Ascending aorta (tissue), 2 donors: Measurements from ENCODE around the gene DHDDS. TPM values are rescaled to one million over a fixed set of nuclear protein-coding genes. Genes with fewer than 3 reads are reported as not detected.

Experiments used
- DNase-seq, 2 donors: peaks; one replicate each; pipeline ENCODE4 v3.0.0-alpha.2; 2019; ENCODE audit warnings: low spot score in 2 of 2
- H3K27ac ChIP-seq, 2 donors: fragments of 200-600 bp; sonication (generic); one replicate each; pipeline ENCODE4 v1.5.1; 2016 to 2017; ENCODE audit warnings: mild to moderate bottlenecking in 1 of 2
- H3K27me3 ChIP-seq: fragments of 200-600 bp; sonication (generic); one replicate; pipeline ENCODE4 v1.5.1; 2017
- H3K36me3 ChIP-seq, 2 donors: fragments of 200-600 bp; sonication (generic); one replicate each; pipeline ENCODE4 v1.5.1; 2016
- H3K4me1 ChIP-seq, 2 donors: fragments of 200-600 bp; sonication (generic); one replicate each; pipeline ENCODE4 v1.5.1; 2016 to 2017; ENCODE audit warnings: mild to moderate bottlenecking in 1 of 2
- H3K4me3 ChIP-seq, 2 donors: fragments of 200-600 bp; sonication (generic); one replicate each; pipeline ENCODE4 v1.5.1; 2016 to 2017; ENCODE audit warnings: mild to moderate bottlenecking in 1 of 2
- H3K9me3 ChIP-seq, 2 donors: fragments of 200-600 bp; sonication (generic); one replicate each; pipeline ENCODE4 v1.5.1; 2016
- CTCF ChIP-seq, 3 experiments: fragments of 200-600 bp in 2 of 3; fragments of 450-650 bp in 1 of 3; sonication (generic) in 2 of 3; IDR thresholded peaks; one replicate each; pipeline ENCODE4 v1.5.1; 2016 to 2019; ENCODE audit warnings: antibody characterized with exemption in 3 of 3, mild to moderate bottlenecking in 1 of 3, moderate library complexity in 1 of 3
- intact Hi-C: fragments of 100-400 bp; cut with DNase I; formaldehyde crosslinking; loops from one replicate; pipeline ENCODE4 v1.15.1; 2023
- total RNA-seq: library from RNA; depleted of rRNA; stranded (reverse); fragments of >200 nt; gene quantifications from one replicate; pipeline ENCODE4 v1.1.0, GENCODE V29; 2016

The DHDDS gene
- total RNA-seq, 1 donor from 2014 or later = 54.2 TPM

DNA sequence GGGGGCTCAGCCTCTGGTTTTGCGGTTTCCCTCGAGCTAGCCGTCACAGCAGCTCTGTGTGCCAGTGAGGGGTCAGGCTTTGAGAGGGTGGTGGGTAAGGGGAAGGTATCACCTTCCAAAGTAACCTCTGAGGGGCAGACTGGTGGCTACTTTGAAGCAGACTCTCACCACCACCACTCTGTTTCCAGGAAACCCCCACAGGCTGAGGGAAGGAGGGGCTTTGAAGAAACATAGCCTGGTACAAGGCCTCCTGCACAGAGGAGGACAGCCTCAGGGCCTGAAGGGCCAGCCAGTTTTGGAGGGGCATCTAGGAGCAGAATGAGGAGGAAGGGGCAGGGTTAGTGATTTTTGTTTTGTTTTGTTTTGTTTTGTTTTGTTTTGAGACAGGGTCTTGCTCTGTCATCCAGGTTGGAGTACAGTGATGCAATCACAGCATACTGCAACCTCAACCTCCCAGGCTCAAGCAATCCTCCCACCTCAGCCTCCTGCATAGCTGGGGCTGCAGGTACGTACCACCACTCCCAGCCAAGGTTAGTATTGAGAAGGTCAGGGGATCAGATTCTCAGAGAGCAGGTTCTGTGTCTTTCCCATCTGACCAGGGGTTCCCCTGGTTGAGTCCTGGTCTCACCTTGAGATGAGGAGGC lies 42.4 kb upstream of the DHDDS start:
- Histone ChIP-seq H3K36me3 (no peaks in the 10 kb centered on the region), H3K27ac (no peak overlapping the region), H3K4me1 (no peaks in the 10 kb centered on the region), H3K9me3 (no peaks in the 10 kb centered on the region), H3K27me3 (no peaks in the 10 kb centered on the region), H3K4me3 (no peak overlapping the region)
- TF ChIP-seq CTCF (IDR thresholded peaks at IDR 0.05) = no peak
- intact Hi-C loops = no loop called here
- DNase-seq = no peak

DNA sequence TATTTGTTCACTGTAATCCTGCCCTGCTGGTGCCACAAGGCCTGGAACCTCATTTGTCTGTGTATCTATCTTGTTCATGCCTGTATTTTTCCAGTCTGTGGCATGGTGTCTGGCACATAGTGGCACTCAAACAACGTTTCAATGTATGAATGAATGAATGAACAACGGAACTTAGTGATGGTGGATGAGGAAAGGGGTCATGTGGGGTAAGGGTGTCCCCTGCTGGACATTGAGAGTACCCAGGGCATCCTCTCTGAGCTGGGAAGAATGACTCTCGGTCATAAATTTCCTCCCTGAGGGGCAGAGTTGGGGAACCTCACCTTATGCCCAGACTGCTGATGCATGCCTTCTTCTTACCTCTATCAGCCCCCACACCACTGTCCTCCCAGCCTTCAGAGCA lies 40.7 kb upstream of the DHDDS start:
- Histone ChIP-seq H3K27ac (no peak overlapping the region), H3K4me1 (no peaks in the 10 kb centered on the region), H3K36me3 (no peaks in the 10 kb centered on the region), H3K9me3 (no peaks in the 10 kb centered on the region), H3K4me3 (no peak overlapping the region), H3K27me3 (no peaks in the 10 kb centered on the region)
- no peak for DNase-seq
- intact Hi-C loops = no loop called here
- TF ChIP-seq CTCF (IDR thresholded peaks at IDR 0.05) = no peak

DNA sequence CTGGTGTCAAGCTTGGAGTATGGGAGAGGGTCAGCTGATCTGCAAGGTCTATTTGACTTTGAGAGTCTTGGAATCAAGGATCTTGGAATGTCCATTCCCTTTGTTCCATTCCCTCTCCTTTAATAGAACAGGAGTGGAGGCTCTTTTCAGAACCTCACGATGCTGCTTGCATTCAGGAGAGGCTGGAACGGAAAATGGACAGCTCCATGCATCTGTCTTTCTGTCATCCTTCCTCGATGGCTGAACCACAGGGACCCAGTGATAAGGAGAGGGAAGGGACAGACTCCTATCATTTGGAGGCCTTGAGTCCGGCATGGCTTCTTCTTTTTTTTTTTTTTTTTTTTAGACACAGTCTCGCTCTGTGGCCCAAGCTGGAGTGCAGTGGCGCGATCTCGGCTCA lies 36.4 kb upstream of the DHDDS start:
- no peaks in the 10 kb centered on the region for H3K9me3 ChIP-seq
- no peak for TF ChIP-seq CTCF (IDR thresholded peaks at IDR 0.05)
- H3K4me3 ChIP-seq = no peak overlapping the region
- no peak for DNase-seq
- H3K27ac ChIP-seq = no peak overlapping the region
- H3K4me1 ChIP-seq = no peaks in the 10 kb centered on the region
- H3K27me3 ChIP-seq = no peaks in the 10 kb centered on the region
- intact Hi-C loops = no loop called here
- H3K36me3 ChIP-seq = no peaks in the 10 kb centered on the region

DNA sequence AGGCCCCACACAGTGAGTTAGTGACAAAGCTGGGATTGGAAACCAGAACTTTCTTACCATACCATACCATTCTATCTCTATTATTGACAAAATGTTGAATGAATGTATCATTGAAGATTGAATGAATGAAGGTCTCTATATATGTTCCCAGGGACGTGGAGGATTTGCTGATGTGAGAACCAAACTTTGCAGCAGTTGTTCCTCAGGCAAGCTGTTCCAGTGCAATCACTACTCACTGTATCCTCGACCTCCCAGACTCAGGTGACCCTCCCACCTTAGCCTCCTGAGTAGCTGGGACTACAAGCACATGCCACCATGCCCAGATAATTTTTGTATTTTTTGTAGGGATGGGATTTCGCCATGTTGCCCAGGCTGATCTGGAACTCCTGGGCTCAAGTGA lies 33.1 kb upstream of the DHDDS start:
- intact Hi-C loops = no loop called here
- no peak overlapping the region for H3K27ac ChIP-seq
- TF ChIP-seq CTCF (IDR thresholded peaks at IDR 0.05) = no peak
- no peaks in the 10 kb centered on the region for H3K4me1 ChIP-seq
- H3K36me3 ChIP-seq = no peaks in the 10 kb centered on the region
- no peak overlapping the region for H3K4me3 ChIP-seq
- no peaks in the 10 kb centered on the region for H3K9me3 ChIP-seq
- no peak for DNase-seq
- H3K27me3 ChIP-seq = no peaks in the 10 kb centered on the region

GRCh38 chr1:26401891-26402290 lies 30.2 kb upstream of the DHDDS start:
- Histone ChIP-seq H3K9me3 (no peaks in the 10 kb centered on the region), H3K27ac (no peak overlapping the region)
- no peak for DNase-seq

More at GRCh38 chr1:26401891-26402290, 30.2 kb upstream of the DHDDS start:
- Histone ChIP-seq H3K27me3 (no peaks in the 10 kb centered on the region), H3K4me3 (no peak overlapping the region), H3K36me3 (no peaks in the 10 kb centered on the region), H3K4me1 (no peaks in the 10 kb centered on the region)
- intact Hi-C loops = no loop called here
- TF ChIP-seq CTCF (IDR thresholded peaks at IDR 0.05) = no peak
